NCI-H2171 treated with DMSO at 0.1 percent for 48 hours (cell line): ENCODE measurements around the gene ITSN1.
A peak's percentile ranks its signal among the peaks of the same experiment; 100 is the strongest.
"Not testable (repeated sequence)": the region's sequence is repeated elsewhere in the genome, so short reads cannot be mapped to it uniquely, and the experiment has no call there.

Experiments used
- DNase-seq: peaks from one replicate; lab custom pipeline; 2025; lab: John Stamatoyannopoulos, UW

ITSN1 gene

GRCh38 chr21:33642027-33642895, at the start of gene ITSN1:
Gene ITSN1, plus strand, starts transcription at chr21:33642501. Its CDS starts 76,328 bp downstream, at chr21:33718829.
- DNase-seq = peak; percentile 99

- DNase-seq = no peak
Measured at GRCh38 chr21:33598051-33598450, 44.2 kb upstream of the ITSN1 start.

GRCh38 chr21:33608559-33608958, 33.7 kb upstream of the ITSN1 start:
- DNase-seq = no peak

DNA sequence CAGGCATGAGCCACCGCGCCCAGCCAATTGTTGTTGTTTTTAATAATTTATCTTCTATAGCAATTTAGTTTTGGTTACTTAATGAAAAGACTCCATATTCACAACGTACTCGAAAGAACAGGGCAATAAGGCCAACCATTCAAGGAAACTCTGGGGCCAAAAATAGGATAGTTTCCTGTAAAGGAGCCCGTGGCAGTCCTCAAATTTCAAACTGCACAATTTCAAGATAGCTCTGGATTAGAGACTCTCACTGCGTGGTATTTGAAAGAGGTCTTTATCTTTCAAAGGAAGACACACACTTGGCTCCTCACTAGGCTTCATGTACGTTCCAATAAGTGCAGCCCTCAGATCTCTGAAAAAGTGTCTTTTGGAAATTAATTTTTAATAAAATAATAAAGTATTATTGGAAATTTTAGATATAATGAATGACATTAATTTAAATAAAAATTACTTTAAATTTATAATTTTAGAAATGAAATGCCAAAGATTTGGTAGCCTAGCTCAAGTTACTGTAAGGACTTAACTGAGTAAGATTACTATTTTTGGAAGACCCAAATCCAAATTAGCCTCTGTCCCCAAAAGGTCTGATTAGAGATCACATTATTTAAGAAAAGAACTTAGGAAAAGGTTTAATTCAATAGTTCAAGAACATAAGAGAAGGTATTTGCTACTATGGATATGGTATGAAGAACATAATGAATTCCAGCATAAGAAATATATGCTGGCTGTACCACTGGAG, 31.1 kb upstream of the ITSN1 start:
- DNase-seq = no peak

GRCh38 chr21:33617565-33617964, 24.7 kb upstream of the ITSN1 start:
- DNase-seq = not testable (repeated sequence)

DNA sequence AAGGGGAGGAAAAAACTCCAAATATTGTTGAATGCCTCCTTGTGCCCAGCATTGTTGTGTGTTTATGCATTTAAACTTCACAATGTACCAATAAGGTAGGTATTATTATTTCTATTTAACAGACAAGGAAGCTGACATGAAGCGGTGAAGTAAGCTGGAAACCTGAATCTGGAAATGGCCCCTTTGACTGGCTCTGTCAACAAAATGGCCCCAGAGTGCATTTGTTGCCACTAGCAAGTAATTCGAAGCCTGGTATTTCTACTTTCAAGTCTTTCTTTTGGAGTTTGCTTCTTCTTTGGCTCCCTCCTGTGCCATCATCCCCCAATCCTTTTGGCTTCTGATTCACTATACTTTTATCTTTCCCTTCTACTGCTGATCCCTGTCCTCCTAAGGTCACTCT, 23.9 kb upstream of the ITSN1 start:
- DNase-seq = no peak

GRCh38 chr21:33619726-33620125, 22.6 kb upstream of the ITSN1 start:
- no peak for DNase-seq

- DNase-seq = no peak
Measured at GRCh38 chr21:33622253-33622652, 20.0 kb upstream of the ITSN1 start.

- DNase-seq = not testable (repeated sequence)
Measured at GRCh38 chr21:33626151-33626550, 16.1 kb upstream of the ITSN1 start.

GRCh38 chr21:33634254-33634653, 8.0 kb upstream of the ITSN1 start:
- DNase-seq = no peak

- DNase-seq = peak; percentile 68
Measured at GRCh38 chr21:33640697-33641351, 1.5 kb upstream of the ITSN1 start.

DNA sequence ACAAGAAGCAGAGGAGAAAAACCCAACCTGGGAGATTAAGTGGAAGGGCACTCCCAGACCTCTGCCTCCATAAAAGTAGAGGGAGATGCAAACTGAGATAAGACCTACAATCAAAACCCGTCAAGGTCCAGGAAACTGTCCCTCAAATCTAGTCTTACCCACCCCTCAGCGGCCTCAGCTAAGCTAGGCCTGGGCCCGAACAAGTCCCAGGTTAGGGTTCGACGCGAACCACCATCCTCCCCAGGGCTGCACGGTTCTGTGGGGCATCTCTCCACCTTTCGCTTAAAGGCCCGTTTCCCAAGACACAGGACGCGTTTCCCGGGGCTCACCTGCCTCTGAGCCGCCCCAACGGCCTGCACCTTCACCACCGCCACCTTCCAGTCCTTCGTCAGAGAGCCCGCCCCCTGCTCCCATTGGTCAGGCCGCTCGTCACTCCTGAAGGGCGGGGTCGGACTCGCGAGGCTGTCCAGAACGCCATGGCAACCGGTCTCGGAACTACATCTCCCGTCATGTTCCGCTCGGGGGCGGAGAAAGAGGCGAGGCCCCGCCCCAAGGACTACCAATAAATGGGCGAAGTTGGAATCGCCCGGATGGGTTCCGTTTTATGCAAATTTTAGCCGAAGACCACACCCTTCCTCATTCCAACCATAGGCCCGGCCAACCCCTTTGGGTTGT, 812 bp upstream of the ITSN1 start, which contains the start of gene CRYZL1:
TSS of gene CRYZL1 (minus strand) at position 390 of the 675 bp plus-strand sequence. CDS start 10,190 bp downstream, outside the sequence.
- DNase-seq = peak; percentile 99

DNA sequence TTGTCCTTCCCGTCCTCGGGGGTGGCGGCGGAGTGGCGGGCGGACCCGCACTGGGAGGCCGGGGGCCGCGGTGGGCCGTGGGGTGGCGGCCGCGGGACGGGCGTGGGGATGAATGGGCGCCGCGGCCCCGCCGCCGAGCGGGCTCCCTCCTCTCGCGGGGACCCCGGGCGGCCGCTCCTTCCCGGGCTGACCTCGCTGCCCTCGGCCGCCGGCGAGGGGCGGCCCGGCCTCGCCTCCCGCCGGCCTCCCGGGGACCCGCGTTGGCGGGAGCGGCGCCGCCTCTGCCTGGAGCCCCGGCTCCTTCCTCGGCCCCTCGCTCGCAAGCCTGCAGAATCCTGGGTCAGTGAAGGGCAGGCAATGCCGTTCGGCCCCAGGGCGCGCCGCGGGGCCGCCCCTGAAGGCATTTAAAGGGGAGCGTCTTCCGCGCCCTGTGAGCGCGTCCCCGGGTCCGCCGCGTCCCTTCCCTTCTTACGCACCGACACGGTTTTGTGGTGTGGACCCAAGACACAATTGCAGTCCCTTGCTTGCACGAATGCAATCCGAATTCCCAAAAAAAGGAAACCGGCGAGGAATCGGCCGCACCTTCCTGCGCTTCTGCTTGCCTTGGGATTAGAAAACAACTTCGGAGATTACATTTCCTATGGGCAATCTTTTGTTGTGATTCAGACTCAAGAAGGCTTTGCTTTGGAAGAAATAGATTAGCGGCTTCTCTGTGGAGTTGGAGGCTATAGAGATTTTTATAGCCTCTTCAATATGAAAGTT, 776 bp downstream of the ITSN1 start:
- peak; percentile 31 for DNase-seq

- no peak for DNase-seq
Measured at GRCh38 chr21:33643658-33644311, 1.5 kb downstream of the ITSN1 start.

GRCh38 chr21:33644383-33645074, 2.2 kb downstream of the ITSN1 start:
- no peak for DNase-seq

DNA sequence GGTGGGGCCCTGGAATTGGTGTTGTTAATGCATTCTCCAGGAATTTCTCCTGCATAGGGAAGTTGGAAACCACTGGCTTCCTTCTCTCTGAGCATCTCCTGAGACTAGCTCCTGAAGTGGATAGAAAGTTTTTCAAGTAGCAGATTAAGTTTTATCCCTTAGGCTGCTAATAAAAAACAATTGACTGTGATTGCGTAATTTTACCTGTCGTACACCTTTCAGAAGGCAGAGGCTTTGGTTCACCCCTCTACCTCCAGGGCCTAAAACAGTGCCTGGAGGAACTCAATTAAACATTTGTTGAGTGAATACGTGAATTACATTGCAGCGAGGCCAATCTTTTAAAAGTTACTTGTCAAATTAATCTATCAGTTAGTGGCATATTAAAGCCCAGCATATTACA, 3.4 kb downstream of the ITSN1 start:
- no peak for DNase-seq

- DNase-seq = no peak
Measured at GRCh38 chr21:33647587-33647986, 5.3 kb downstream of the ITSN1 start.

GRCh38 chr21:33648555-33648954, 6.3 kb downstream of the ITSN1 start:
- no peak for DNase-seq

DNA sequence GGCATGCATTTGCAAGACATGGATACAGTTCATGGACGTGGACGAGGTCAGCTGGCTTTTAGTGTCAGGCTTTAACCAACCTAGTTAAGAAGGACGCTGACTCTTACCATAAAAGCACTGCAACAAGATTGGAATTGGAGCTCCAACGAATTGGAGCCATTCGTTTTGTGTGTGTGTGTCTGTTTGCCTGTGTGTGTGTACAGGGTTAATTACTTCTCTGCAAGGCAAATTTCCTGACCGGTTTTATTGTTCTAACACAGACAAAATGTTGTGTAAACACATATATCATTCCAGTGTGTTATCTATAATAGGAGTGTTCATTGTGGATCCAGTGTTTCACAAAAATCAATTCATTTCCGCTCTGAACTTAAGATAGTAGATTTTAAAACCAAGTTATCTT, 7.9 kb downstream of the ITSN1 start:
- no peak for DNase-seq

GRCh38 chr21:33650929-33651509, 8.7 kb downstream of the ITSN1 start:
- DNase-seq = no peak
